TTC549 (cell line): ENCODE results near the gene ATXN7.

ENCODE experiments used
- FAIRE-seq: peaks from 2 replicates; lab custom pipeline; 2012; peaks lifted over from hg19 to GRCh38; lab: Jason Lieb, UNC

ATXN7 gene, protein sequence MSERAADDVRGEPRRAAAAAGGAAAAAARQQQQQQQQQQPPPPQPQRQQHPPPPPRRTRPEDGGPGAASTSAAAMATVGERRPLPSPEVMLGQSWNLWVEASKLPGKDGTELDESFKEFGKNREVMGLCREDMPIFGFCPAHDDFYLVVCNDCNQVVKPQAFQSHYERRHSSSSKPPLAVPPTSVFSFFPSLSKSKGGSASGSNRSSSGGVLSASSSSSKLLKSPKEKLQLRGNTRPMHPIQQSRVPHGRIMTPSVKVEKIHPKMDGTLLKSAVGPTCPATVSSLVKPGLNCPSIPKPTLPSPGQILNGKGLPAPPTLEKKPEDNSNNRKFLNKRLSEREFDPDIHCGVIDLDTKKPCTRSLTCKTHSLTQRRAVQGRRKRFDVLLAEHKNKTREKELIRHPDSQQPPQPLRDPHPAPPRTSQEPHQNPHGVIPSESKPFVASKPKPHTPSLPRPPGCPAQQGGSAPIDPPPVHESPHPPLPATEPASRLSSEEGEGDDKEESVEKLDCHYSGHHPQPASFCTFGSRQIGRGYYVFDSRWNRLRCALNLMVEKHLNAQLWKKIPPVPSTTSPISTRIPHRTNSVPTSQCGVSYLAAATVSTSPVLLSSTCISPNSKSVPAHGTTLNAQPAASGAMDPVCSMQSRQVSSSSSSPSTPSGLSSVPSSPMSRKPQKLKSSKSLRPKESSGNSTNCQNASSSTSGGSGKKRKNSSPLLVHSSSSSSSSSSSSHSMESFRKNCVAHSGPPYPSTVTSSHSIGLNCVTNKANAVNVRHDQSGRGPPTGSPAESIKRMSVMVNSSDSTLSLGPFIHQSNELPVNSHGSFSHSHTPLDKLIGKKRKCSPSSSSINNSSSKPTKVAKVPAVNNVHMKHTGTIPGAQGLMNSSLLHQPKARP

GRCh38 chr3:63863150-63864007 is at the start of gene ATXN7, which contains the start of gene THOC7:
ATXN7 (plus strand) TSS chr3:63863867; CDS start chr3:63912599, 48,732 bp downstream.
THOC7 (minus strand) TSS chr3:63863805; CDS start chr3:63863790, 15 bp downstream.
- no peak for FAIRE-seq

DNA sequence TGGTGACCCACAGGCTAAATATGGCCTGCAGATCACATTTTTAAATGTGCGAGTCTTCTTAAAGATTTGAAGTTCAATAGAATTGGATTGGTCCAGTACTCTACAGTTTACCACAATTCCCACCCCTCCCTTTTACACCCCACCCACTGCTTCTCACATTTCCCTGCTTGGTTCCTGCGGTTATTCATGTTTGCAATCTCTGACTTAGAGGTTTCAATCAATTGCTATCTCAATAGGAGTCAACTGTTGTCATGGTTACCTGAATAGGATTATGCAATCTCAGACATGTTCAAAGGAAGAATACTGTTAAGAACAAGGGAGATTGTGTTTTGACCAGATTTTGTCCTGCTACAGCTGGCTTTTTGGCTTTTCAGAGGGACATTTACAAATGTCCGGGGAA is 49.4 kb upstream of the ATXN7 start:
- no peak for FAIRE-seq

DNA sequence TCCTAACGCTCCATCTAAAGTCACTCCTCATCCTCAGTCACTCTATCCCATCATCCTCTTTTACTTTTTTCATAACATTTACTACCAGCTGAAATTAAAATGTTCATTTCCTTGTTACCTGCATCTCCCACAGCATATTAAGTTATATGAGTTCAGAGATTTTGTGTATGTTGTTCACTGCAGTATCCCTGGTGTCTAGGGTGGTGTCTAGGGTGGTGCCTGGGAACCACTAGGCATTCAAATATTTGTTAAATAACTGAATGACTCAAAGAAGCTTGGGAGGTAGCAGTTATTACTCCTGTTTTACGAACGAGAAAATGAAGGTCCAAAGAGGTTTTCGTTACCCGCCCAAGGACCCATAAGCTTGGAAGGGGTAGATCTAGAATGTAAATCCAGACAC is 46.4 kb upstream of the ATXN7 start:
- no peak for FAIRE-seq

- peak; percentile 76 for FAIRE-seq
These were observed 45.2 kb upstream of the ATXN7 start for GRCh38 chr3:63818282-63819150.

- FAIRE-seq = no peak
These were observed 44.6 kb upstream of the ATXN7 start, which contains the start of gene C3orf49 for GRCh38 chr3:63819151-63819398. C3orf49 (plus strand) TSS chr3:63819299; CDS start chr3:63819472, 173 bp downstream.

- FAIRE-seq = no peak
These were observed 39.4 kb upstream of the ATXN7 start for GRCh38 chr3:63824309-63824708.

- no peak for FAIRE-seq
These were observed 33.1 kb upstream of the ATXN7 start for GRCh38 chr3:63830526-63830925.

- FAIRE-seq = no peak
These were observed 31.3 kb upstream of the ATXN7 start for GRCh38 chr3:63832395-63832794.

DNA sequence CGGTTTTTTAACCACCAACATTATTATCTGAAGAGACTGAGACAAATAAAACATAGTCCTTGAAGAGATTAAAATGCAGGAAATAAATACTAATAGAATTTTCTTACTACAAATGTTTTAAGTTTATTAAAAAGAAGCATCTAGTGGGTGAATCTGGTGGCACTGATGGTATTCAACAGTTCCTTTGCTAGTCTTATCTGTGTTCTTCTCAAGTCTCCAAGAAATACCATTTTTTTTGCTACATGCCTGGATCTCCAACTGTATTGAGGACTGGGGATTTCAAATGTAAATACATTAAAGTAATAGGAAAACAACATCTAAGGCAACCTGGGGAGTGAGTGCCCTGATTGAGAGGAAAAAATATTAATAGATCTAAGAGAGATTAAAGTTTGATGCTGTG is 22.0 kb upstream of the ATXN7 start:
- no peak for FAIRE-seq

DNA sequence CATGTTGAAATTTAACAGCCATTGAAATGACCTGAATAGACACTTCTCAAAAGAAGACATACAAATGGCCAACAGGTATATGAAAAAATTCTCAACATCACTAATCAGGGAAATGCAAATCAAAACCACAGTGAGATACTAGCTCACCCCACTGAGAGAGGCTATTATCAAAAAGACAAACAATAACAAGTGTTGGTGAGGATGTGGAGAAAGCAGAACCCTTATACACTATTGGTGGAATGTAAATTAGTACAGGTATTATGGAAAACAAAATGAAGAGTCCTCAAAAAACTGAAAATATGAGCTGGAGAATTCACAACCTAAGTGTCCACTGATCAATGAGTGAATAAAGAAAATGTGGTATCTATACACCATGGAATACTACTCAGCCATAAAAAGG is 21.5 kb upstream of the ATXN7 start:
- no peak for FAIRE-seq

- no peak for FAIRE-seq
These were observed 18.5 kb upstream of the ATXN7 start for GRCh38 chr3:63845215-63845614.

GRCh38 chr3:63847718-63848450 is 15.8 kb upstream of the ATXN7 start:
- FAIRE-seq = no peak

DNA sequence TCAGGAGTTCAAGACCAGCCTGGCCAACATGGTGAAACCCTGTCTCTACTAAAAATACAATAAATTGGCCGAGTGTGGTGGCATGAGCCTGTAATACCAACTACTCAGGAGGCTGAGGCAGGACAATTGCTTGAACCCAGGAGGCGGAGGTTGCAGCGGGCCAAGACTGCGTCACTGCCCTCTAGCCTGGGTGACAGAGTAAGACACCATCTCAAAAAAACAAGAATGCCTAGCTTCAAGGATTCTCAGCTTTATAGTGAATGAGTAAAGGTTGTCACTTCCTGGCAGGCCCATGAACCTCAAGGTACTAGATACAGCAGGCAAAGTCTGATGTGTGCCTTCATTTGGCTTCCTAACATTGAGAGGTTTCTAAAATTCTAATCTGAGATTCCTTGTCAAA is 14.5 kb upstream of the ATXN7 start:
- no peak for FAIRE-seq

DNA sequence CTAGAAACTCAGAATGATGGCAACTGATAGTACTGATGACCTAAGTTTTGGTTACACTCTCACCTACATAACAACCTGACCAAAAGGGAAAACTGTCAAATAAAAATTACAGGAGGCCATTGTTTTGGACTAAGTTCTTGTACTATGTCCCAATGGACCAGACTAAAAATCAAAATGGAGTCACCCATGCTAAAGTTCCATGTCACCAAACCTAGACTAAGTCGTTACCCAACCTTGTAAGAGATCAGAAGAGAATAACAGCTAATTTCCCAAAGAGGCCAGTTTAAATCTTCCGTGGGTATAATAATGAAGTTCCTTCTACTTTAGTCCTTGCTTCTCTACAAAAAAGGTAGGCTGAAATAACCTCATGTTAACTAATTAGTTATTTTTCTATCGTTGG is 12.4 kb upstream of the ATXN7 start:
- no peak for FAIRE-seq

DNA sequence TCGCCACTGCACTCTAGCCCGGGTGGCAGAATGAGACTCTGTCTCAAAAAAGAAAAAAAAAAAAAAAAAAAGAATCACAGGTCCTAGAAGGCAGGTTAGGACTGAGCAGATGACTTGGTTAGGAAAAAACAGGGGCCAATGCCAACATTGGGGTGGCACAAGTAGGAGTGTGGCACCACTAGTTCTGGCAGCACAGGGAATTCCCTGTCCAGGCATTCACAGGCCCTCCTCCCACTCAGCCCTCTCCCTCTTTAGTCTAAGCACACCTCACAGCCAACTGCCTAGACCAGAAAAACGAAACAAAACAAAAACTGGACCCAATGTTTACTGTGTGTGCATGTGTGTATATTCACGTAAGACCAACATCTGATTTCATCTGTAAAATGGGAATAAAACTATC is 10.6 kb upstream of the ATXN7 start:
- FAIRE-seq = no peak

DNA sequence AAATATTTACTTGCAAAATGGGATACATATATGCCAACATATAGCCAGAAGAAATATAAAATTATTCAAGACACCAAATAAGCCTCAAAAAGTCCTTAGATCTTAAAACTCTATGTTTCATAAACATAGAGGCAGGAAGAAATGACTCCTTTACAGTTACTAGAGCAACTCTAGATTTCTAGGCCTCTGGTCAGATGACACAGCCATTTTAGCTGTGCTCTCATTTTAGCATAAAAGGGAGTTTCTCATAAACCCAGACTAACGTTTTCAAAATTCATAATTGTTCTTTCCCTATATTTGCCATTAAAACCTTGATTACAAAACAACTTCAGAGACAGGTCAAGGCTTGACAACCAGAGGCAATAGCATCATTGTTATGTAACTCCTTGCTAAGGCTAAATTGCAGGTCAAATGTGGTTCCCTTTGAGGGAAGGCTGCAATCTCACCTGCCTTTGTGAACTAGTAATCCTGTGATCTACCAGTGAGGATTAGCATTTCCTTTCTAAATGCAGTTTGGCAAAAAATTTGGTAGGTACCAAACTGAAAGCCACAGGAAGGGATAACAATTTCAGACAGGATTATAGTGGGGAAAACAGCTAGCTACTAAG is 8.2 kb upstream of the ATXN7 start:
- no peak for FAIRE-seq

DNA sequence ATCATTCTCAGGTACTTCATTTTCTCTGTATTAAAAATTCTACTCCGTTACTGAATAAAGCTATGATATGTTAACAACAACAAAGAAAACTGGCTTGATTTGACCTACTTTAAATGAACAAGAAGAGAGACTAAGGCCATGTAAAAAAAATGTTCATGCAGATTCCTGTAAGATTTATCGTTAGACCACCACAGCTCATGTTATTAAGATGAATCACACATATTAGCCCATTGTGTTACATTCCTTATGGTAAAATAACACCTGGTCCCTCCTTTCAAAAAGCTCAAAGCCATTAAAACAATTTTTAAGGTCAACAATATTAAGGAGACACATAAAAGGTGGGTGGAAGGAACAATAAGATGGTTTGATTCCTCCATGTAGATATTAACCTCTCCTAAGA is 6.4 kb upstream of the ATXN7 start:
- FAIRE-seq = no peak

- no peak for FAIRE-seq
These were observed 2.9 kb upstream of the ATXN7 start for GRCh38 chr3:63860776-63861175.

DNA sequence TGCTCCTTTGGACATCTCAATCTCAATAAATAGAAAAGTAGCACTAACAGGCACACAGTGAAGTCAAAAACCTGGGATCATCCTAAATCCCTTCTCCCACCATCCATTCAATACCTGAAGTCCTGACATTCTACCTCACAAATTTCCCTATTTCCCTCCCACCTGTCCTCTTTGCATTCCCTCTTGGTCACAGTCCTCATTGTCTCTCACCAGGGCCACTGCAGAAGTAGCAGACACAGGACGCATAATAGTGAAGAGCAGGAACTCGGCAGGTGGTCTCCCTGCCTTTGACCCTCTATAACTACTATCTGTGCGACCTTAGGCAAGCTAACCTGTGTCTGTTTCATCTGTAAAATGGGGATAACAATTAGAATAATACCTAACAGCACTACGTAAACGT is 2.4 kb upstream of the ATXN7 start:
- FAIRE-seq = no peak

GRCh38 chr3:63862804-63863149 is 890 bp upstream of the ATXN7 start:
- FAIRE-seq = no peak
